Keratinocyte (primary cell): ENCODE data around the gene ANKRD6. TPM values are rescaled to one million over a fixed set of nuclear protein-coding genes. Genes with fewer than 3 reads are reported as not detected.

Experiments used
- DNase-seq: peaks from one replicate; pipeline ENCODE4 v3.0.0-alpha.2; 2011; ENCODE audit warnings: low read depth, missing footprints, low spot score
- FAIRE-seq: peaks from 2 replicates; lab custom pipeline; 2011; peaks lifted over from hg19 to GRCh38; lab: Jason Lieb, UNC
- H2AFZ ChIP-seq: 2 replicates; pipeline ENCODE4 v1.6.0; 2012; ENCODE audit warnings: low read length, control low read depth, inconsistent platforms; ENCODE audit not compliant: control insufficient read depth
- H3K27ac ChIP-seq: 2 replicates; pipeline ENCODE4 v1.5.1; 2011; ENCODE audit warnings: low read length; ENCODE audit not compliant: control insufficient read depth, insufficient read depth
- H3K27me3 ChIP-seq: 3 replicates; pipeline ENCODE4 v1.6.0; 2011; ENCODE audit warnings: low read length; ENCODE audit not compliant: control insufficient read depth, insufficient read depth; ENCODE audit errors: extremely low read depth
- H3K36me3 ChIP-seq, 2 experiments: 2 replicates in 1 of 2; 3 replicates in 1 of 2; pipeline ENCODE4 v1.5.1; 2011; ENCODE audit warnings: low read length in 2 of 2, mild to moderate bottlenecking in 1 of 2; ENCODE audit not compliant: control insufficient read depth in 2 of 2, insufficient read depth in 2 of 2; ENCODE audit errors: extremely low read depth in 1 of 2
- H3K4me1 ChIP-seq: 3 replicates; pipeline ENCODE4 v1.5.1; 2011; ENCODE audit warnings: low read length; ENCODE audit not compliant: control insufficient read depth, insufficient read depth; ENCODE audit errors: extremely low read depth
- H3K4me2 ChIP-seq: 3 replicates; pipeline ENCODE4 v1.6.0; 2011; ENCODE audit warnings: low read depth, low read length; ENCODE audit not compliant: control insufficient read depth, insufficient read depth; ENCODE audit errors: extremely low read depth
- H3K4me3 ChIP-seq, 3 experiments: fragments of 200-600 bp in 1 of 3; sonication (generic) in 1 of 3; 2 replicates in 2 of 3; 3 replicates in 1 of 3; pipeline ENCODE4 v1.5.1; 2011 to 2016; ENCODE audit warnings: low read length in 3 of 3, mild to moderate bottlenecking in 3 of 3, control low read depth in 2 of 3, inconsistent platforms in 1 of 3, low read depth in 1 of 3, mixed read lengths in 1 of 3, mixed run types in 1 of 3, moderate library complexity in 1 of 3; ENCODE audit not compliant: control insufficient read depth in 2 of 3, insufficient read depth in 2 of 3; ENCODE audit errors: extremely low read depth in 1 of 3
- H3K79me2 ChIP-seq: 2 replicates; pipeline ENCODE4 v1.6.0; 2012; ENCODE audit warnings: low read length; ENCODE audit not compliant: control insufficient read depth, insufficient read depth
- H3K9ac ChIP-seq: 3 replicates; pipeline ENCODE4 v1.6.0; 2011; ENCODE audit warnings: low read length; ENCODE audit not compliant: control insufficient read depth, insufficient read depth; ENCODE audit errors: extremely low read depth
- H3K9me1 ChIP-seq: 3 replicates; pipeline ENCODE4 v1.6.0; 2011; ENCODE audit warnings: low read length; ENCODE audit not compliant: control insufficient read depth, insufficient read depth; ENCODE audit errors: extremely low read depth
- H3K9me3 ChIP-seq: 2 replicates; pipeline ENCODE4 v1.5.1; 2012; ENCODE audit warnings: low read depth, low read length; ENCODE audit not compliant: control insufficient read depth
- H4K20me1 ChIP-seq: 3 replicates; pipeline ENCODE4 v1.6.0; 2011; ENCODE audit warnings: low read length; ENCODE audit not compliant: control insufficient read depth, insufficient read depth; ENCODE audit errors: extremely low read depth
- CTCF ChIP-seq, 3 experiments: IDR thresholded peaks in 1 of 3; conservative IDR thresholded peaks in 1 of 3; optimal IDR thresholded peaks in 1 of 3; 2 replicates in 2 of 3; 3 replicates in 1 of 3; pipeline versions ENCODE3 to v1.5.1; 2011; ENCODE audit warnings: low read length in 3 of 3, mild to moderate bottlenecking in 3 of 3, moderate library complexity in 2 of 3, control low read depth in 1 of 3, inconsistent platforms in 1 of 3; ENCODE audit not compliant: insufficient read depth in 2 of 3; ENCODE audit errors: extremely low read depth in 1 of 3
- EZH2 ChIP-seq: IDR thresholded peaks from one replicate; pipeline ENCODE4 v1.6.1; 2012; ENCODE audit warnings: inconsistent platforms, mild to moderate bottlenecking, low read length, moderate library complexity
- dilution Hi-C: fragments of 300-500 bp; cut with MboI; formaldehyde crosslinking; loops from one replicate; pipeline ENCODE4 v1.7.0; 2020; ENCODE audit warnings: low sequenced_read_pairs; ENCODE audit not compliant: extremely low pct_ligation_motif_present
- polyA plus RNA-seq, 5 experiments: library from polyadenylated mRNA; depleted of rRNA in 3 of 5; stranded (reverse) in 3 of 5; stranded (forward) in 1 of 5; unstranded in 1 of 5; fragments of >200 nt; gene quantifications; 1 replicate in 1 of 5; 2 replicates in 3 of 5; 3 replicates in 1 of 5; pipeline versions ENCODE4 v1.2.1 to v1.2.3, GENCODE V29; 2011 to 2012; ENCODE audit warnings: missing spikeins in 2 of 5, low read depth in 1 of 5, low replicate concordance in 1 of 5

Gene ANKRD6
- polyA plus RNA-seq, 1 donor (not counting 4 experiments of a cell fraction or from before 2014, with no cell fraction given), result 5.7 TPM

DNA sequence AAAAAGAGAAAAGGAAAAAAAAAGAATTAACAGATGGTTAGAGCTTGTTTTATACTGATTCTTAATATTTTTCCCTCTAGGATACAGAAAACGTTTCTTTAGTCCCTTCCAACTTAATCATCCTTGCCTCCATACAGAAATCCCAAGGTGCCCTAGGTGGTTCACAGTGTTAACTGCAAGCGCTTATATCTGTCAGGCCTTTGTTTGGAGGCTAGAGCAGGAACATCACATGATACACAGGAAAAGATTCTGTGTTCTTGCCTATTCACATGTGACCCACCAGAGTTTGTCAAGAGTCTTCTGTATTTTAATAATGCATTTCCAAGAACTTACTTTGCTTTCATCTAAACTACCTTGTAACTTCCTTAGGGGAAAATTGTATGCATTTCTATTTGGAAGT lies 31.3 kb downstream of the ANKRD6 start:
- Histone ChIP-seq H3K9ac (no peak overlapping the region), H3K4me2 (no peak overlapping the region), H4K20me1 (no peaks in the 10 kb centered on the region), H3K4me3 (no peak overlapping the region), H3K27me3 (no peaks in the 10 kb centered on the region), H2AFZ (no peak overlapping the region), H3K27ac (no peak overlapping the region), H3K4me1 (no peaks in the 10 kb centered on the region), H3K79me2 (no peaks in the 10 kb centered on the region), H3K9me3 (no peaks in the 10 kb centered on the region), H3K9me1 (no peaks in the 10 kb centered on the region), H3K36me3 (no peaks in the 10 kb centered on the region)
- no peak for DNase-seq
- no peak for TF ChIP-seq EZH2
- TF ChIP-seq CTCF (optimal IDR thresholded peaks at IDR 0.05 in 1 of 3, IDR thresholded peaks at IDR 0.05 in 1 of 3, conservative IDR thresholded peaks at IDR 0.05 in 1 of 3; ENCODE audit: extremely low read depth in 1 of 3, insufficient read depth in 2 of 3, low read length in 3 of 3), result no peak
- dilution Hi-C loops, result no loop called here
- FAIRE-seq, result no peak

- dilution Hi-C loops, result no loop called here
Observed at GRCh38 chr6:89467437-89467836, 34.5 kb downstream of the ANKRD6 start.

More at GRCh38 chr6:89467437-89467836, 34.5 kb downstream of the ANKRD6 start:
- H3K4me2 ChIP-seq, result no peak overlapping the region
- no peaks in the 10 kb centered on the region for H3K4me1 ChIP-seq
- FAIRE-seq, result no peak
- H4K20me1 ChIP-seq, result no peaks in the 10 kb centered on the region
- TF ChIP-seq EZH2 (no peak), CTCF (optimal IDR thresholded peaks at IDR 0.05 in 1 of 3, IDR thresholded peaks at IDR 0.05 in 1 of 3, conservative IDR thresholded peaks at IDR 0.05 in 1 of 3; ENCODE audit: extremely low read depth in 1 of 3, insufficient read depth in 2 of 3, low read length in 3 of 3) (no peak)
- no peak overlapping the region for H3K9ac ChIP-seq
- no peak overlapping the region for H3K4me3 ChIP-seq
- H3K79me2 ChIP-seq, result no peaks in the 10 kb centered on the region
- H2AFZ ChIP-seq, result no peak overlapping the region
- H3K9me3 ChIP-seq, result no peaks in the 10 kb centered on the region
- no peak for DNase-seq
- H3K27me3 ChIP-seq, result no peaks in the 10 kb centered on the region
- no peak overlapping the region for H3K27ac ChIP-seq
- H3K36me3 ChIP-seq, result no peaks in the 10 kb centered on the region
- no peaks in the 10 kb centered on the region for H3K9me1 ChIP-seq
